Measurements from ENCODE around the gene PPIL6.

- TF ChIP-seq CTCF (IDR thresholded peaks at IDR 0.05) (no peak), POLR2AphosphoS5 (IDR thresholded peaks at IDR 0.05) (no peak), POLR2A (IDR thresholded peaks at IDR 0.05; ENCODE audit: low read depth) (no peak), EP300 (IDR thresholded peaks at IDR 0.05) (no peak)
Measured at GRCh38 chr6:109360791-109361190, 79.6 kb downstream of the PPIL6 start.

Data from esophagus muscularis mucosa (tissue), 4 donors.